ENCODE data around the gene SLC20A1. TPM values are rescaled to one million over a fixed set of nuclear protein-coding genes. Genes with fewer than 3 reads are reported as not detected.

Gene SLC20A1
- total RNA-seq, 1 experiment from 2014 or later = 209 TPM

GRCh38 chr2:112603731-112604130 lies 42.0 kb upstream of the SLC20A1 start:
- Histone ChIP-seq H3F3A (ENCODE audit: low read length, unreplicated experiment) (no peaks in the 10 kb centered on the region), H3K27ac (ENCODE audit: low read length) (no peak overlapping the region), H3K79me2 (ENCODE audit: low read length) (no peaks in the 10 kb centered on the region), H3K4me1 (ENCODE audit: insufficient read depth, low read length) (peaks cover 12% of the 10 kb centered on the region), H2AFZ (ENCODE audit: low read length) (no peak overlapping the region), H3K4me2 (ENCODE audit: low read length) (no peak overlapping the region), H3K9ac (ENCODE audit: low read length) (no peak overlapping the region), H3K9me2 (replicated peaks; ENCODE audit: low read length) (0 out of 2 replicates have a peak, but pooled peaks cover 7% of the 10 kb centered on the region), H3K27me3 (ENCODE audit: low read length) (no peaks in the 10 kb centered on the region), H4K20me1 (ENCODE audit: low read length) (no peaks in the 10 kb centered on the region), H3K36me3 (ENCODE audit: low read depth, low read length) (no peaks in the 10 kb centered on the region), H3K9me3 (ENCODE audit: low read length) (no peaks in the 10 kb centered on the region), H3K4me3 (ENCODE audit: low read length) (no peak overlapping the region)
- ATAC-seq (no peak), DNase-seq (no peak)
- no TSS peak for BruUV-seq (replicated peaks)
- ChIA-PET CTCF (no interaction called here), POLR2A (ENCODE audit: unreplicated experiment) (no interaction called here)
- intact Hi-C loops (cut with micrococcal nuclease) = loop anchor here (10.0 kb wide), 1 partner anchor 51 kb away; no protein-coding TSS in a partner anchor
- TF ChIP-seq EZH2phosphoT487 (IDR thresholded peaks at IDR 0.05; ENCODE audit: borderline replicate concordance, low read length) (no peak), CTCF (conservative IDR thresholded peaks at IDR 0.05; ENCODE audit: low read depth, low read length) (no peak), EZH2 (IDR thresholded peaks at IDR 0.05; ENCODE audit: low read length, unreplicated experiment) (no peak)

GRCh38 chr2:112604952-112605351 lies 40.8 kb upstream of the SLC20A1 start:
- H3K27ac ChIP-seq (ENCODE audit: low read length) = no peak overlapping the region
- H3K9me3 ChIP-seq (ENCODE audit: low read length) = no peaks in the 10 kb centered on the region
- ChIA-PET POLR2A (ENCODE audit: unreplicated experiment) (no interaction called here), CTCF (no interaction called here)
- no peaks in the 10 kb centered on the region for H3K79me2 ChIP-seq (ENCODE audit: low read length)
- H3K27me3 ChIP-seq (ENCODE audit: low read length) = no peaks in the 10 kb centered on the region
- intact Hi-C loops (cut with micrococcal nuclease) = loop anchor here (10.0 kb wide), 1 partner anchor 50 kb away; no protein-coding TSS in a partner anchor
- no peak for TF ChIP-seq EZH2phosphoT487 (IDR thresholded peaks at IDR 0.05; ENCODE audit: borderline replicate concordance, low read length)
- no peak for TF ChIP-seq EZH2 (IDR thresholded peaks at IDR 0.05; ENCODE audit: low read length, unreplicated experiment)
- no peak for TF ChIP-seq CTCF (conservative IDR thresholded peaks at IDR 0.05; ENCODE audit: low read depth, low read length)
- no peak for DNase-seq
- H3F3A ChIP-seq (ENCODE audit: low read length, unreplicated experiment) = no peaks in the 10 kb centered on the region
- no peak overlapping the region for H3K9ac ChIP-seq (ENCODE audit: low read length)
- H4K20me1 ChIP-seq (ENCODE audit: low read length) = no peaks in the 10 kb centered on the region
- peaks cover 8% of the 10 kb centered on the region for H3K4me1 ChIP-seq (ENCODE audit: insufficient read depth, low read length)
- no peak overlapping the region for H3K4me3 ChIP-seq (ENCODE audit: low read length)
- BruUV-seq (replicated peaks) = no TSS peak
- no peak overlapping the region for H2AFZ ChIP-seq (ENCODE audit: low read length)
- ATAC-seq = no peak
- H3K4me2 ChIP-seq (ENCODE audit: low read length) = no peak overlapping the region
- 0 out of 2 replicates have a peak, but pooled peaks cover 7% of the 10 kb centered on the region for H3K9me2 ChIP-seq (replicated peaks; ENCODE audit: low read length)
- no peaks in the 10 kb centered on the region for H3K36me3 ChIP-seq (ENCODE audit: low read depth, low read length)

GRCh38 chr2:112605926-112606325 lies 39.8 kb upstream of the SLC20A1 start:
- no TSS peak for BruUV-seq (replicated peaks)
- no peaks in the 10 kb centered on the region for H3F3A ChIP-seq (ENCODE audit: low read length, unreplicated experiment)
- DNase-seq (no peak), ATAC-seq (no peak)
- POLR2A ChIA-PET (ENCODE audit: unreplicated experiment) = interaction anchor here (0.9 kb wide), 1 partner anchor 39 kb away, joined by 5 read pairs; the partner anchor contains the start of gene SLC20A1
- H3K27me3 ChIP-seq (ENCODE audit: low read length) = no peaks in the 10 kb centered on the region
- H3K9ac ChIP-seq (ENCODE audit: low read length) = no peak overlapping the region
- H3K4me2 ChIP-seq (ENCODE audit: low read length) = no peak overlapping the region
- H2AFZ ChIP-seq (ENCODE audit: low read length) = no peak overlapping the region
- TF ChIP-seq EZH2phosphoT487 (IDR thresholded peaks at IDR 0.05; ENCODE audit: borderline replicate concordance, low read length) = no peak
- no peaks in the 10 kb centered on the region for H3K9me3 ChIP-seq (ENCODE audit: low read length)
- no peaks in the 10 kb centered on the region for H3K4me1 ChIP-seq (ENCODE audit: insufficient read depth, low read length)
- H3K79me2 ChIP-seq (ENCODE audit: low read length) = no peaks in the 10 kb centered on the region
- CTCF ChIA-PET = no interaction called here
- no peak overlapping the region for H3K27ac ChIP-seq (ENCODE audit: low read length)
- H4K20me1 ChIP-seq (ENCODE audit: low read length) = no peaks in the 10 kb centered on the region
- H3K4me3 ChIP-seq (ENCODE audit: low read length) = no peak overlapping the region
- 0 out of 2 replicates have a peak, but pooled peaks cover 7% of the 10 kb centered on the region for H3K9me2 ChIP-seq (replicated peaks; ENCODE audit: low read length)
- no peaks in the 10 kb centered on the region for H3K36me3 ChIP-seq (ENCODE audit: low read depth, low read length)
- intact Hi-C loops (cut with micrococcal nuclease) = loop anchor here (10.0 kb wide), 1 partner anchor 49 kb away; no protein-coding TSS in a partner anchor

Data from PC-3 (cell line).